HG02970 (cell line): ENCODE measurements around the gene SERINC4.
A peak's percentile ranks its signal among the peaks of the same experiment; 100 is the strongest.
"Not testable (repeated sequence)": the region's sequence is repeated elsewhere in the genome, so short reads cannot be mapped to it uniquely, and the experiment has no call there.

Source experiments
- ATAC-seq: cut with Tn5 transposase; IDR thresholded peaks from one replicate; pipeline ENCODE4 v1.9.1; 2021; ENCODE audit warnings: mild to moderate bottlenecking, moderate library complexity, moderate number of reproducible peaks; ENCODE audit not compliant: unreplicated experiment, low FRiP score

Gene SERINC4

DNA sequence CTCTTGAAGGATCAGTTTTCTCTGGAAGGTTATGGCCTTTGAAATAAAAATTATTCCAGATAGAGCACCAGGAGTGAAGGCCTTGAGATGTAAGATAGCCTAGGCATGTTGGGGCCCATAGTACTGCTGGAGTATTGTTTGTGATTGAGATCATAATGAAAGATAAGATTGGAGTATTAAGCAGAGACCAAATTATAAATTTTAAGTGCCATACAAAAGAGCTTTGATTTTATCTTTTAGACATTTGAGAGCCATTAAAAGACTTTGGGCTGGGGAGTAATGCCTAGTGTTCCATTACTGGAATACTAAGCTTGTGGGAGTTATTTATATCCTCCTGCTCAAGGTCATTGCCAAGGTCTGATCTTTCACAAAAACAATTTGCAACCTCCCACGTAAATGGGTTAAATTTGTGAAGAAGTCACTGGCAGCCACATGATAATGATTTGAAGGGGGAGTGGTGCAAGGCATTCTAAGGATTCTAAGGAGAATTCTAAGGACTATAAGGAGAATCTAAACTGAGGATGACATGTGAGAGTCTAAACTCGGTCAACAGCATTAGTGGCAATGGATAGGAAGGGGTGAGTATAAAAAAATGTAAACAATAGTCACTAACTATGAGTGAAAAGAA, 36.1 kb downstream of the SERINC4 start:
- no peak for ATAC-seq

DNA sequence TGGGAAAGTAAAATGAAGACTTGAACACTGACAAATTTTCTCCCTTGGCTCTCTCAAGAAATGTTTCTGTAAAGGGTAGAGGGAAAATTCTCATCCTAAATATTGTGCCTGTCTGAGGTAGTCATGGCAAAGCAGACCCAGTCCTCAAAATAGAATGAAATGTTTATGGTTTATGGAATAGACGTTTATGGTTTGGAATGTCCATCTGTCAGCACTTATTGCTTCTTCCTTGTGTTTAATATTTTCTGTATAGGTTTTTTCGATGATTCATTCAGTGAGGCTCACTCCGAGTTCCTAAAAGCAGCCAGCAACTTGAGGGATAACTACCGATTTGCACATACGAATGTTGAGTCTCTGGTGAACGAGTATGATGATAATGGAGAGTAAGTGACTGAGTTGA, 37.2 kb downstream of the SERINC4 start:
- ATAC-seq = no peak

- no peak for ATAC-seq
Measured at GRCh38 chr15:43751885-43752284, 48.1 kb downstream of the SERINC4 start.

- peak; percentile 39 for ATAC-seq
Measured at GRCh38 chr15:43749690-43750345, 50.2 kb downstream of the SERINC4 start.

GRCh38 chr15:43748376-43748775, 51.6 kb downstream of the SERINC4 start:
- ATAC-seq = no peak

- ATAC-seq = not testable (repeated sequence)
Measured at GRCh38 chr15:43746903-43747309, 53.1 kb downstream of the SERINC4 start.

- ATAC-seq = peak; percentile 70
Measured at GRCh38 chr15:43746245-43746902, 53.6 kb downstream of the SERINC4 start, which contains the start of gene PDIA3. PDIA3 (plus strand) TSS chr15:43746438; CDS start chr15:43746540, 102 bp downstream.
